HCT116 (cell line): ENCODE measurements around the gene FLCN. TPM values are rescaled to one million over a fixed set of nuclear protein-coding genes. Genes with fewer than 3 reads are reported as not detected.
"Not testable (repeated sequence)": the region's sequence is repeated elsewhere in the genome, so short reads cannot be mapped to it uniquely, and the experiment has no call there.

Experiments used
- ATAC-seq: fragments of 200-7000 bp; cut with Tn5 transposase; 2 replicates; pipeline ENCODE4 v1.9.1; 2020; ENCODE audit warnings: mild to moderate bottlenecking, moderate library complexity
- BruUV-seq: library from RNA; stranded (reverse); fragments of 400-500 nt; replicated peaks from 2 replicates; lab custom pipeline; 2021; lab: Mats Ljungman, UMichigan
- CTCF ChIA-PET: fragments of 300-600 bp; sonication (Branson Sonifier 250); formaldehyde crosslinking; loops from one replicate; lab custom pipeline; 2021; ENCODE audit warnings: antibody characterized with exemption; lab: Charles Lee
- POLR2A ChIA-PET: fragments of 300-600, 350-600 bp; sonication (Branson Sonifier 250); formaldehyde crosslinking; loops from one replicate; lab custom pipeline; 2021; ENCODE audit warnings: antibody characterized with exemption; lab: Charles Lee
- RAD21 ChIA-PET, 2 experiments: fragments of 300-600 bp; sonication (Branson Sonifier 250); formaldehyde crosslinking; loops; one replicate each; lab custom pipeline; 2023; ENCODE audit warnings: low total read pairs in 2 of 2; ENCODE audit not compliant: uncharacterized antibody in 2 of 2, unreplicated experiment in 2 of 2, low non-redundant PET in 1 of 2; lab: Charles Lee
- DNase-seq: peaks from one replicate; pipeline ENCODE4 v3.0.0-alpha.2; 2010; ENCODE audit warnings: low read depth, low spot score
- H2AFZ ChIP-seq: fragments of 200-600 bp; shearing (Covaris generic), sonication (generic); 2 replicates; pipeline ENCODE4 v1.6.1; 2017; ENCODE audit warnings: low read depth, mixed run types, mixed read lengths, antibody characterized with exemption, low read length; ENCODE audit not compliant: poor library complexity, severe bottlenecking
- H3K27ac ChIP-seq: 2 replicates; pipeline ENCODE4 v1.5.1; 2012; ENCODE audit warnings: low read depth, low read length
- H3K27me3 ChIP-seq: fragments of 200-600 bp; sonication (generic); 2 replicates; pipeline ENCODE4 v1.6.1; 2016; ENCODE audit warnings: mixed run types, low read length, mixed read lengths; ENCODE audit not compliant: insufficient read depth
- H3K36me3 ChIP-seq, 2 experiments: fragments of 200-500 bp in 1 of 2; fragments of 200-600 bp in 1 of 2; sonication (Bioruptor generic) in 1 of 2; sonication (generic) in 1 of 2; 2 replicates each; pipeline versions ENCODE4 v1.5.1 to v1.6.1; 2014 to 2016; ENCODE audit warnings: low read length in 2 of 2, inconsistent platforms in 1 of 2, mixed read lengths in 1 of 2, mixed run types in 1 of 2; ENCODE audit not compliant: insufficient read depth in 2 of 2, control insufficient read depth in 1 of 2
- H3K4me1 ChIP-seq, 2 experiments: fragments of 200-600 bp in 1 of 2; sonication (generic) in 1 of 2; 2 replicates each; pipeline versions ENCODE4 v1.5.1 to v1.6.1; 2012 to 2017; ENCODE audit warnings: low read length in 2 of 2, inconsistent platforms in 1 of 2, mild to moderate bottlenecking in 1 of 2, mixed read lengths in 1 of 2, mixed run types in 1 of 2, moderate library complexity in 1 of 2; ENCODE audit not compliant: insufficient read depth in 2 of 2, control insufficient read depth in 1 of 2
- H3K4me2 ChIP-seq: fragments of 200-600 bp; sonication (generic); 2 replicates; pipeline ENCODE4 v1.6.1; 2017; ENCODE audit warnings: mixed run types, low read length, mixed read lengths
- H3K4me3 ChIP-seq, 2 experiments: fragments of 200-600 bp in 1 of 2; sonication (generic) in 1 of 2; replicated peaks in 1 of 2; 2 replicates each; pipeline ENCODE4 v1.5.1; 2011 to 2016; ENCODE audit warnings: low read length in 2 of 2, control low read depth in 1 of 2, low read depth in 1 of 2, mild to moderate bottlenecking in 1 of 2, mixed read lengths in 1 of 2, mixed run types in 1 of 2
- H3K79me2 ChIP-seq: fragments of 200-600 bp; sonication (generic); 2 replicates; pipeline ENCODE4 v1.6.1; 2017; ENCODE audit warnings: mild to moderate bottlenecking, mixed run types, low read length, moderate library complexity, mixed read lengths; ENCODE audit not compliant: insufficient read depth
- H3K9ac ChIP-seq: fragments of 200-600 bp; sonication (generic); 2 replicates; pipeline ENCODE4 v1.6.1; 2016; ENCODE audit warnings: low read length, mixed read lengths
- H3K9me2 ChIP-seq: fragments of 200-600 bp; sonication (generic), shearing (Covaris generic); 2 replicates; pipeline ENCODE4 v1.6.1; 2017; ENCODE audit warnings: mixed run types, mild to moderate bottlenecking, moderate library complexity; ENCODE audit not compliant: insufficient read depth
- H3K9me3 ChIP-seq, 2 experiments: fragments of 200-500 bp in 1 of 2; fragments of 200-600 bp in 1 of 2; sonication (Bioruptor generic) in 1 of 2; sonication (generic) in 1 of 2; 2 replicates each; pipeline ENCODE4 v1.6.1; 2014 to 2017; ENCODE audit warnings: low read length in 2 of 2, mixed read lengths in 2 of 2, inconsistent platforms in 1 of 2, low read depth in 1 of 2, mild to moderate bottlenecking in 1 of 2, mixed run types in 1 of 2, moderate library complexity in 1 of 2; ENCODE audit not compliant: control insufficient read depth in 1 of 2, insufficient read depth in 1 of 2
- H4K20me1 ChIP-seq: fragments of 200-600 bp; sonication (generic), shearing (Covaris generic); 2 replicates; pipeline ENCODE4 v1.6.1; 2017; ENCODE audit warnings: mixed run types, mild to moderate bottlenecking, moderate library complexity; ENCODE audit not compliant: insufficient read depth
- CBX3 ChIP-seq: IDR thresholded peaks from 2 replicates; pipeline ENCODE4 v1.6.1; 2012; ENCODE audit warnings: low read depth
- CTCF ChIP-seq, 3 experiments: fragments of 200-600 bp in 1 of 3; sonication (generic) in 1 of 3; IDR thresholded peaks in 2 of 3; conservative IDR thresholded peaks in 1 of 3; 2 replicates each; pipeline ENCODE4 v1.5.1; 2012 to 2017; ENCODE audit warnings: low read depth in 2 of 3, low read length in 2 of 3, antibody characterized with exemption in 1 of 3, borderline replicate concordance in 1 of 3, control low read depth in 1 of 3, mild to moderate bottlenecking in 1 of 3, mixed read lengths in 1 of 3, mixed run types in 1 of 3, moderate library complexity in 1 of 3; ENCODE audit not compliant: insufficient read depth in 1 of 3
- EGR1 ChIP-seq: IDR thresholded peaks from 2 replicates; pipeline ENCODE4 v1.6.1; 2012; ENCODE audit warnings: low read depth
- EZH2 ChIP-seq: fragments of 200-600 bp; sonication (generic); IDR thresholded peaks from 2 replicates; pipeline ENCODE4 v1.6.1; 2017; ENCODE audit warnings: antibody characterized with exemption, mixed run types
- FOSL1 ChIP-seq: IDR thresholded peaks from 2 replicates; pipeline ENCODE4 v1.6.1; 2012; ENCODE audit warnings: low read depth
- YY1 ChIP-seq: IDR thresholded peaks from 2 replicates; pipeline ENCODE4 v1.6.1; 2011; ENCODE audit warnings: low read length, low read depth, moderate library complexity, mild to moderate bottlenecking; ENCODE audit not compliant: insufficient replicate concordance; ENCODE audit errors: extremely low read depth
- ZBTB33 ChIP-seq: IDR thresholded peaks from 2 replicates; pipeline ENCODE4 v1.6.1; 2011; ENCODE audit warnings: mild to moderate bottlenecking, low read length, moderate library complexity; ENCODE audit not compliant: insufficient replicate concordance; ENCODE audit errors: extremely low read depth
- ZNF274 ChIP-seq: fragments of 200-500 bp; sonication (Bioruptor generic); IDR thresholded peaks from 2 replicates; pipeline ENCODE4 v1.6.1; 2014; ENCODE audit warnings: mild to moderate bottlenecking, low read depth, low read length, inconsistent platforms
- intact Hi-C: fragments of 100-400 bp; cut with micrococcal nuclease; formaldehyde crosslinking; loops from 2 replicates; pipeline ENCODE4 v1.10.0; 2022
- total RNA-seq: library from RNA; stranded (reverse); gene quantifications from one replicate; pipeline ENCODE4 v1.2.1, GENCODE V29; 2021; ENCODE audit not compliant: unreplicated experiment

Gene FLCN
- total RNA-seq, 1 experiment from 2014 or later: 23.7 TPM

- BruUV-seq, H2AFZ ChIP-seq, DNase-seq, H3K27me3 ChIP-seq, H3K27ac ChIP-seq, H3K9ac ChIP-seq, H3K79me2 ChIP-seq, H3K9me2 ChIP-seq, ATAC-seq, RAD21 ChIA-PET, H3K4me3 ChIP-seq, H4K20me1 ChIP-seq, H3K4me1 ChIP-seq, H3K4me2 ChIP-seq, H3K9me3 ChIP-seq, intact Hi-C loops, POLR2A ChIA-PET, CTCF ChIA-PET: not testable (repeated sequence)
- peaks cover 42 to 57% of the 10 kb centered on the region in 2 experiments; a peak in 3 of 4 replicates for H3K36me3 ChIP-seq
These were observed 18.7 kb upstream of the FLCN start for GRCh38 chr17:17255689-17256088.

GRCh38 chr17:17254036-17254435 lies 17.1 kb upstream of the FLCN start:
- peaks cover 3% of the 10 kb centered on the region; the same call in 1 of the 2 replicates for H3K79me2 ChIP-seq
- H3K36me3 ChIP-seq: peaks cover 32 to 43% of the 10 kb centered on the region in 2 experiments; a peak in 3 of 4 replicates
- H3K9me3 ChIP-seq: no peaks in the 10 kb centered on the region
- ATAC-seq (no peak), DNase-seq (no peak)
- ChIA-PET RAD21 (no interaction called here), POLR2A (no interaction called here)
- H4K20me1 ChIP-seq: no peaks in the 10 kb centered on the region
- H3K9me2 ChIP-seq: no peaks in the 10 kb centered on the region
- no peak overlapping the region for H3K4me2 ChIP-seq
- no peaks in the 10 kb centered on the region for H3K4me1 ChIP-seq
- BruUV-seq: no TSS peak
- no peak overlapping the region for H2AFZ ChIP-seq
- no peak overlapping the region for H3K4me3 ChIP-seq
- intact Hi-C loops: no loop called here
- H3K27ac ChIP-seq: no peak overlapping the region
- H3K27me3 ChIP-seq: no peaks in the 10 kb centered on the region
- TF ChIP-seq EZH2 (no peak), CTCF (IDR thresholded peaks at IDR 0.05 in 2 of 3, conservative IDR thresholded peaks at IDR 0.05 in 1 of 3; ENCODE audit: borderline replicate concordance in 1 of 3, insufficient read depth in 1 of 3, low read depth in 2 of 3, low read length in 2 of 3) (no peak), CBX3 (no peak), YY1 (no peak), ZBTB33 (no peak), EGR1 (no peak), FOSL1 (no peak), ZNF274 (no peak)
- TF ChIP-seq, all 23 proteins: peak for 0
- CTCF ChIA-PET: no interaction called here
- H3K9ac ChIP-seq: no peak overlapping the region
